MV-4-11 (cell line): Measurements from ENCODE around the gene SBK3.
A peak's percentile ranks its signal among the peaks of the same experiment; 100 is the strongest.
"Not testable (repeated sequence)": the region's sequence is repeated elsewhere in the genome, so short reads cannot be mapped to it uniquely, and the experiment has no call there.

ENCODE experiments used
- DNase-seq: peaks from one replicate; lab custom pipeline; 2025; lab: John Stamatoyannopoulos, UW

Gene SBK3

GRCh38 chr19:55516878-55517620 lies 28.3 kb downstream of the SBK3 start:
- peak; percentile 90 for DNase-seq

- no peak for DNase-seq
Observed at GRCh38 chr19:55508120-55508519, 37.2 kb downstream of the SBK3 start.

DNA sequence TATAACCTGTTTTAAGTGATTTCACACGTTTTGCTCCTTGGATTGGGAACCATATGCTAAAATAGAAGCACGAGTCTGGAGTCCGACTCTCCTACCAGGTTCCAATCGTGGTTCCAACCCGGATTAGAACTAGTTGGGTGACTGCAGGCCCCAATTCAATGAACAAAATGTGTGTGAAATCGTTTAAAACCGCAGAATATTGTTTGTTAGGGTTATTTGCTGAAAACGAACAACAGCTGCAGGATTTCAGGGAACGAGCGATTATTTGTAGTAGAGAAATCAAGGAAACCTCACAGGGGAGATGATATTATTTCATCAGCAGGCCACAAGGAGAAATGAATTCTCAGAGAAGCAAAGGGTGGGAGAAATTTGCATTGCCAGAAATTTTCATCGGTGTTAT lies 40.4 kb downstream of the SBK3 start:
- DNase-seq, result no peak

GRCh38 chr19:55504252-55504603 lies 41.1 kb downstream of the SBK3 start:
- no peak for DNase-seq

GRCh38 chr19:55503502-55504251 lies 41.7 kb downstream of the SBK3 start:
- peak; percentile 91 for DNase-seq

DNA sequence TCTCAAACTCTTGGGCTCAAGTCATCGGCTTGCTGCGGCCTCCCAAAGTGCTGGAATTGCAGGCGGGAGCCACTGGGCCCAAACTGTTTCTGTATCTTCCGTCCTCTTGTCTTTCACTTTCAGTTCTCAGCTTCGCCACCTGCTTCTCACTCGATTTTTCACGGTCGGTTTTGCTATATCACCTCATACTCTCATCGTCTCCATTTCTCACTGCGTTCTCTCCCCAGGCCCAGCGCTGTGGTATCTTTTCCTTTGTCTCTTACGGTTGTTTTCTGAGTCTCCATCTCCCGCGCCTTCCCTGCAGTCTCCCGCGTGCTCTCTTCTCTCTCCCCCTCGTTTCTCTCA lies 42.2 kb downstream of the SBK3 start:
- no peak for DNase-seq

GRCh38 chr19:55502197-55502952 lies 43.0 kb downstream of the SBK3 start:
- DNase-seq, result no peak

- DNase-seq, result no peak
Observed at GRCh38 chr19:55500368-55500952, 44.9 kb downstream of the SBK3 start.

DNA sequence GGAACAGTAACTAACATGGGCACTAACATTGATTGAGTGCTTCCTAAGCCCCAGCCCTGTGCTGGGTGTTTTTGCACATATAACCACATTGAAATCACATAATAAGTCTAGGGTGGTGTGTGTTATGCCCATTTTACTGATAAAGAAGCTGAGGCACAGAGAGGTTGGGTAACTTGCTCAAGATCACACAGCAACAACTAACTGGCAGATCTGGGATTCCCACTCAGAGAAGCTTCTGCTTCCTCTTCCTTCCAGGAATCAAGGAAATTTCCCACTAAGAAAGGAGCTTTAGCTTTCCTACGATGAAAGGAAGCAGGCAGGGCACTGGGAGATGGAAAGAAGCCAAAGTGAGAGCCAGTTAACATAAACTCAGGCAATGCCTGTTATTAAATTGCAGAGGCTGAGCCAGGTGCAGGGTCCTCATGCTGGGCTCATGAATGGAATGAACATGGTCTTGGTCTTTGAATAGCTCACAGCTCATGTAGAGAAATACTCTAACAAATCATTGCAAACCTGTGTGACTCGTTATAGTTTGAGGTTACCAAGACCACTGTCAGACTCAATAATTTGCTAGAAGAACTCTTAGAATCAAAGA lies 47.0 kb downstream of the SBK3 start:
- DNase-seq, result no peak

GRCh38 chr19:55497763-55498162 lies 47.6 kb downstream of the SBK3 start:
- no peak for DNase-seq

- not testable (repeated sequence) for DNase-seq
Observed at GRCh38 chr19:55496820-55497219, 48.5 kb downstream of the SBK3 start.

DNA sequence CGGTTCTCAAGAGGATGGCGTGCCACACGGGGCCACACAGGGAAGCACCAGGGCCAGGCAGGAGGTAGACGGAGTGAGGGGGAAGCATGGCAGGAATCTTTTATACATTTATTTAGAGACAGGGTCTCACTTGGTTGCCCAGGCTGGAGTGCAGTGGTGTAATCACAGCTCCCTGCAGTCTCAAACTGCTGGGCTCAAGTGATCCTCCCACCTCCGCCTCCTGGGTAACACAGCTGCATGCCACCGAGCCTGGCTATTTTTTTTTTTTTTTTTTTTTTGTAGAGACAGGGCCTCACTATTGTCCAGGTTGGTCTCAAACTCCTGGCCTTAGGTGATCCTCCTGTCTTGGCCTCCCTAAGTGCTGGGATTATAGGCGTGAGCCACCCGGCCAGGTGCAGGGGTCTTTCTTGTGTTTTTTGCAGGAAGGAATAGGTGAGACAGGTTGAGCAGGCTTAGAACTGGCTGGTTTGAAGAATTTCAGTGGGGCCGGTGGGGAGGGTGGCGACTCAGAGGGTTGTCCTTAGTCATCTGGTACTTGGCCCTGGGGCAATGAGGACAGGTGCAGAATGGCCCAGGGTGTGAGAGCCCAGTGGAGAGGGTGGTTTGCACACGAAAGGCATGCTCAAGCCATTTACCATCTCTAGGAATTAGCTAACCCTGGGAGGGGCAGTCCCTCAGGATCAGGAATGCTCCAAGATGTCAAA lies 49.5 kb downstream of the SBK3 start:
- DNase-seq, result no peak

DNA sequence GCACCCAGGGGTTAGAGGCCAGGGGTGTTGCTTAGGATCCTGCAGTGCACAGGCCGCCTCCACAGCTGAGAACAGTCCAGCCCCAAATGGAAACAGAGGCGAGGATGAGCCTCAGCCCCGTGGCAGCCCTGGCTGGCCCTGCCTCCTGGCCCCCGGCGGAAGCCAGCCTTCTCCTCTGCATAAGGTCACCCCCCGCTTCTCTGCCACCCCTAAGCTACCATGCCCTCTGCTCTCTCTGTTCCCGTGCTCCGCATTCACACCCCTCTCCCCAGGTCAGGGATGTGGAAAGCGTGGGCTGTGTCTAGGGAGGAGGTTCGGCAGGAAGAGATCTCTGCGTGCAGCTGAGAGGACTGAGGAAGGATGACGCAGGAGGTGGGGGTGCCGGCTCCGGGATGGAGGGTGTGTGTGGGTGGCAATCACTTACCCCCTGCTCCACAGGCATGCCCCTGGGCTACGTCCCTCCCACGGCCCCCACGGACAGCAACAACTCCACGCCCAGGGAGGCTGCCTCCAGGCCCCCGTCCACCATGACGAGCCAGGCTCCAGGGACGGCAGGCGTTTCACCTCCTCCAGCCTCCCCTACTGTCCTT lies 51.1 kb downstream of the SBK3 start:
- DNase-seq, result no peak

DNA sequence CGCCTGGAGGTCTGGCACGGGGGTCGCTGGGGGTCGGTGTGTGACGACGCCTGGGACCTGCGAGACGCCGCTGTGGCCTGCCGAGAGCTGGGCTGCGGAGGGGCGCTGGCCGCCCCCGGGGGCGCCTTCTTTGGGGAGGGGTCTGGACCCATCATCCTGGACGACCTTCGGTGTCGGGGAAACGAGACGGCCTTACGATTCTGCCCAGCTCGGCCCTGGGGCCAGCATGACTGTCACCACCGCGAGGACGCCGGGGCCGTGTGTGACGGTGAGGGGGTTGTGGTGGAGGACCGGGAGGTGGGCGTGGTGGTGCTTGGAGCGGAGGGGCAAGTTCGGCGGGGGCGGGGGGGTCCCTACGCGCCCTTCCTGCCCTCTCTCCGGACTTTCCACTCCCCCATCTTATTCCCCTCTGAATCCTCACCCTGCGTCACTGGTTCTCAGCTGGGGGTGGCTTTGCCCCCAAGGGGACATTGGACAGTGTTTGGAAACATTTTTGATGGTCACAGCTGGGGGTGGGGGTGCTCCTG lies 51.6 kb downstream of the SBK3 start:
- no peak for DNase-seq

DNA sequence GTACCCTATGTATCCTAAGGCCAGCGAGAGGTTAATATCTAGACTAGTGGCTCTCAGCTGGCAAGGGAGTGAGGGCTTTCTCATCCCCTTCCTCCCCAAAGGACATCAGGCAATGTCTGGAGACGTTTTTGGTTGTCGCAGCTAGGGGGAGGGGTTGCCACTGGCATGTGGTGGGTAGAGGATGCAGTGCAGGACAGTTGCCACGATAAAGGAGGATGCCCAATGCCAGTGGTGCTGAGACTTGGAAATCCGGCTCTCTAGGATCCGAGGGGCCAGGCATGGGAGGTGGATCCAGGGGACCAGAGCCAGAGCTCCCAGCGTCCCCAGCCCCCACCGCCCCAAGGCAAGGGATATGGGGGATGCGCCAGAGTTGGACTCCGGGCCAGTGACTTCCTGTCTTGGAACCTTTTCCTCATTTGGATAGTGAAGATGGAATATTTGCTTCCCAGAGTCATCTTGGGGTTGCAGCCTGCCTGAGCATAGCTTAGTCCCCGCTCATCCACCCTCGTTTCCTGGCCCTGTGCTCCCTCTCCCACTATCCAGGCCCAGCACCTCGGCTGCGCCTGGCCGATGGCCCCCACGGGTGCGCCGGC lies 52.2 kb downstream of the SBK3 start:
- no peak for DNase-seq

- DNase-seq, result no peak
Observed at GRCh38 chr19:55492362-55492944, 52.9 kb downstream of the SBK3 start.

DNA sequence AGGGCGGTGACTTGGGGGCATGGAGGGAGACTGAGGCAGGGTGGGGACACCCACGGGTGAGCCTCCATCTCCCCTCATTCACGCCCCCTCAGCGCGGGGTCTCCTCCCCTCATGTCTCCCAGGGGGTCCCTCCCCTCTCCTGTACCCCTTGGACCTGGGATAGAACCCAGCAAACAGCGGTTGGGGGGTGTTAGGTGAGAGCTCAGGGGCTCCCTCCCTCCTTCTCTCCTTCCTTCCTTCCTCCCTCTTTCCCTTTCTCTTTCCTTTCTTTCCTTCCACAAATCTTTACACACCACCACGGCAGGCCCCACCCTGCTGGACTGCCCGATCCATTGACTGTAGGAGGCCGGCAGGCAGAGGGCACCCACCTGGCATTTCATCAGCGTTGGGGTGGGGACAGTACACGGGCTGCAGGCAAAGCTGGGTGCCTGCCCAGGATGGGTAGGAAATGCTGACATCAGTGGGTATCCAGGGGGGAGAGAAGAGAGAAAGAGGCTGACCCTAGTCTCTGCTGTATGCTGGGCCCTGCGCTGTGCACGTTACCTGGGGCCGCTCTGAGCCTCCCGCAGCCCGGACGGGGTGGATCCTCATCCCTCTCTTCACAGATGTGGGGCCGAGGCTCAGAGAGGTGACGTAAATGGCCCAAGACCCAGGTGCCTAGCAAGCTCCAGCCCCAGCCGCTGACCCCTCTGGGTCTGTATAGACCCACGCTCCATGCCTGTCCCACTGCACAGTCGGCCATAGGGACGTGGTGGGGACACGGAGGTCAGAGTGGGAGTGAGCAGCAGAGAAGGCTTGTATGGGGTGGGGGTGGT lies 53.6 kb downstream of the SBK3 start:
- DNase-seq, result no peak
